HG03159 (cell line): ENCODE data around the gene PLS1.
"Not testable (repeated sequence)": the region's sequence is repeated elsewhere in the genome, so short reads cannot be mapped to it uniquely, and the experiment has no call there.

Source experiments
- ATAC-seq: cut with Tn5 transposase; IDR thresholded peaks from one replicate; pipeline ENCODE4 v1.9.1; 2021; ENCODE audit warnings: mild to moderate bottlenecking, moderate library complexity; ENCODE audit not compliant: unreplicated experiment

Gene PLS1

GRCh38 chr3:142595581-142595950, 627 bp upstream of the PLS1 start:
- ATAC-seq, result no peak

DNA sequence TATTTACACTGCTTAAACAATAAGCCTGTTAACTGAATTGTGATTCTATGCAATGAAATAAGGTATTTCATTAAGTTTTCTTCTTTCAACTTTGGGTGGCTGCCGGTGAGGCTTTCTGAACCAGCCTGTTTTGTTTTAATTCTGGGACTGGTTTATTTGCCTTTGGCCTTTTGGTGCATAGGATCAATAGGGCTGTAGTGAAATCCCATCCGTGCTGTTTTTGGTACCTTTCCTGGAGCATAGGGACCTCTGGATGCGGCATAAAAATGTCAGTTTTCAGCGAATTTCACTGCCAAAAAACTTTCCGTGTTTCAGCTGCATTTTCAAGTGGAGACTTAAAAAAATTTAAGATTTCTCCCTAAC, 514 bp downstream of the PLS1 start:
- no peak for ATAC-seq

- ATAC-seq, result no peak
These were observed 1.7 kb downstream of the PLS1 start for GRCh38 chr3:142597906-142598305.

DNA sequence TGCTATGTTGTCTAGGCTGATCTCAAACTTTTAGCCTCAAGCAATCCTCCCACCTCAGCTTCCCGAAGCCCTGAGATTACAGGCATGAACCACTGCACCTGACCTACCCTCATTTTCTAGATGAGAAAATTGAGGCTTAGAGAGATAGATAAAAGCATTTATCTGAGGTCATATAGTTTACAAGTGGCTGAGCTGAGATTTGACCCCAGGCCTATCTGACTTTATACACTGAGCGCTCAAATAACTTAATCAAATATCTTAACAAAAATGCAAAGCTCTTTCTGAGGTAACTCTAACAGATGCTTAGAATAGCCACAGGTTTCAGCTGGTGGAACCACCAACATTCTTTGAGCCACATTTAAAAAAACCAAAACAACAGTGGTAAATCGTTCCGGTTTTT, 5.5 kb downstream of the PLS1 start:
- ATAC-seq, result no peak

GRCh38 chr3:142602619-142603385, 6.6 kb downstream of the PLS1 start:
- no peak for ATAC-seq

GRCh38 chr3:142603386-142603705, 7.2 kb downstream of the PLS1 start:
- not testable (repeated sequence) for ATAC-seq

- ATAC-seq, result no peak
These were observed 8.7 kb downstream of the PLS1 start for GRCh38 chr3:142604940-142605339.

DNA sequence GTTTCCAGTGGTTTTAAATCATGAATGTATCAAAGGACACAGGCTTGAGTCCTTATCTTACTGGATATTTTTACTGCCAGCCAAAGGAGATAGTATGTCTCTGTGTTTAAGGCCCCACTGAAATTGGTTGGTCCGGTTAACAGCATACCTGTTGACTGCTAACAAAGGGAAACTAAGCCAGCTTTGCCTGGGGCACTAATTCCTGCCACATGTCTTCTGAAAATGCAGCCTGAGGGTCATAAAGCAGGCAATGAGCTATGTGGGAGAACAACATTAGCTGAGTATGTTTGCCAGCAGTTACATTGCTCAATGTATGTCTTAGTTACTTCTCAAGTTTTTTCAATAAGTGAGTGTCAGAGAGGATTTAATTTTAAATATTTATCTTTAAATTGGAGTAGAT, 12.4 kb downstream of the PLS1 start:
- ATAC-seq, result no peak

- ATAC-seq, result no peak
These were observed 12.9 kb downstream of the PLS1 start for GRCh38 chr3:142609136-142609535.

GRCh38 chr3:142611206-142611605, 15.0 kb downstream of the PLS1 start:
- ATAC-seq, result no peak

DNA sequence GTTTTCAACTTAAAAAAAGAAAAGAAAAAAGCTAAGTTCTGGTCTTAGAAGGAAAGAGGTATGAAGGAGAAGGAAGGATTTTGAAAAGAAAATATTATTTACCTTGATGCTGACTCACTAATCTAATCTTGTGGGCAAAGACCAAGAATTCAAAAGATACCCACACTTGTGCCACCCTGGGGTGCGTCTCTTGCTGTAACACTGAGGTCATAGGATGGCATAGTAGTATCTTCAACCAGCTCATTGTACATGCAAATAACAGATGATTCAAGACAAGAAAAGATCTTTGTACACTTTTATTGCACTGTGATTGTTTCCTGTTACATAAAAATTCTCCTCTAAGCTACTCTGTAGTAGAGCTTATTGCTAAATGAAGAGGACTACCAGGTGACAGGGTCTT, 17.3 kb downstream of the PLS1 start:
- no peak for ATAC-seq

DNA sequence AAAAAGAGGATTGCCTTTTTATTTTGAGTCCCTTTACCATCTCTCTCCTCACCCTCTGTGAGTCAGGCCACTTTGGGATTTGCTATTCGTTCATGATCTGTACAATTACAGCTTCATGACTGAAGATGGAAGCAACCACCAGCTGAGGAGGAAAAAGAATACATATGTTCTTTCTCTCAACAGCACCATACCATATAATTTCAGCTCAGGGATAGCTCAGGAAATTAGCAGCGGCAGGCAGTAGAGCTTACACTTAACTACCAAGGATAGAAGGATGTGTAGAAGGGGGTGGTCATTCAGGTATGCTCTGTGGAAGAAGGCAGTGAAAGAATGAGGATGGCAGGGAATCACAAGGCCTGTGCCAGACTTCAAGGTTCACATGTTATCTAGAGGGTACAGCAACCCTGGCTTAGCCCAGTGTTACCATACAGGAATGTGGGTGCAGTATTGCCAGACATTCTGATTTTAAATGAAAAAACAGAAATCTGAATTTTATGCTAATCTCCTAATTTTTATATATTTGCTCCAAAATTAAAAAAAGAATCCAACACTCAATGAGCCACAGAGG, 17.9 kb downstream of the PLS1 start:
- ATAC-seq, result no peak

GRCh38 chr3:142615171-142615570, 19.0 kb downstream of the PLS1 start:
- ATAC-seq, result no peak

- ATAC-seq, result no peak
These were observed 22.8 kb downstream of the PLS1 start for GRCh38 chr3:142618917-142619461.

DNA sequence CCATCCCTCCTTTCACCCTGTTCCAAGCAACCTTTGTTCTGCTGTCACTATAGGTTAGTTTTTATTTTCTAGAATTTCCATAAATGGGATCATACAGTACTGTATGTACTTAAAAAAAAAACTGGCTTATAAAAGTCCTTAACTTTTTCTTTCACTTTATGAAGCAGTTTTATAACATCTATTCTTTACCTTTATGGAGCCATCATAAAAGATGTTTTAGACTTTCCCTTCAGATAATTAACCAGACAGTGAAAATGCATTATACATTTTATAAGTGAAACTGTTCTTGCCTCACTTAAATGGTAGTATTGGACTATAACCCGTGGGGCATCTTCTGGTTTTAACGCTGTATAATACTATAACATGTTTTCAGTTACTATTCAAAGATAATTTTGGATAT, 26.2 kb downstream of the PLS1 start:
- ATAC-seq, result no peak

GRCh38 chr3:142623194-142623593, 27.0 kb downstream of the PLS1 start:
- ATAC-seq, result no peak

- ATAC-seq, result no peak
These were observed 28.4 kb downstream of the PLS1 start for GRCh38 chr3:142624341-142625152.

DNA sequence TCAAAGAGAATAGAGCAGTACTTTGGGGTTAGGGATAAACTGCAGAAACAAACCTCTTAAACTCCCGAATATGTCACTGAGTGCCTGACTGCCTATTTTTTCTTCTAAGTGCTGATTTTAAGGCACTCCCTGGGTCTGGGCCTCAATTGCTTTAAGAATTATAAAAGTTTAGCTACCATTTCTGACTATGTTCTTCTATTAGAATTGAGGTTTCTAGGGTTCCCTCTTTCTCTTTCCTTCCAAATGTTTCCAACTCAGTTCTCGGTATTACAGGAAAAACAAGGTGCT, 28.9 kb downstream of the PLS1 start:
- no peak for ATAC-seq

DNA sequence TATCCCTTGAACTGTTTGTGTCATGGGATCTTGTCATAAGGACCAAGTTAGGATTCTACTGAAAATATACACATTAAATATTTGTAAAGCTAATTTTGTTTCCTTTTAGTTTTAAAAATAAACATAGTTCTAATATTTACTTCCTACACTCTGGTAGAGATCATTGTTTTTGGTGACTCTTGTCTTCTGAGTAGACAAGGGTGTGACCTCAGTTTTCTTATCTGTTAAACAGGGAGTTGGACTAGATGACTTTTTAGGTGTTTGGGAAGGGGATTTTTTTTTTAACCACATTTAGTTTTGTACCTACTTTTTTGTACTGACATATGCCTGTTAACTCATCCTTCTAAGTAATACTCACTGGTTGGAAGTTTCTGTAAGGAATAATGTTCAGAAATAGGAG, 30.8 kb downstream of the PLS1 start:
- no peak for ATAC-seq

DNA sequence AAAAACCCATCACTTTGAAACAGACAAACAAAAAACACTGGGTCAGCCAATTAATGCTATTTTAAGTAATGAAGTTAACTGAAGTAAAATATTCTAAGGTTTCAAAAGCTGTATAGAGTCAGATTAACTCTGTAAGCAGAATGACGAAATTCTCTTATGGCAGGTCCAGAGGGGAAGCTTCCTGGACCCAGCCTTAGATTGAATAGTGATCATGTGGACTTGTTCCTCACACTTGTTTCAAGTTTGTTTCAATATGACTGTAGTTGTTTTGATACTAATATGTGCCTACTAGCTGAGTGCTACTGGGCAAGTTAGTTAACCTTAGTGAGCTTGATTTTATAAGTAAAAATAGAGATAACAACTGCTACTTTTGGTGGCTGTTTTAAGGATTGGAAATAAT, 32.6 kb downstream of the PLS1 start:
- peak; percentile 54 for ATAC-seq

DNA sequence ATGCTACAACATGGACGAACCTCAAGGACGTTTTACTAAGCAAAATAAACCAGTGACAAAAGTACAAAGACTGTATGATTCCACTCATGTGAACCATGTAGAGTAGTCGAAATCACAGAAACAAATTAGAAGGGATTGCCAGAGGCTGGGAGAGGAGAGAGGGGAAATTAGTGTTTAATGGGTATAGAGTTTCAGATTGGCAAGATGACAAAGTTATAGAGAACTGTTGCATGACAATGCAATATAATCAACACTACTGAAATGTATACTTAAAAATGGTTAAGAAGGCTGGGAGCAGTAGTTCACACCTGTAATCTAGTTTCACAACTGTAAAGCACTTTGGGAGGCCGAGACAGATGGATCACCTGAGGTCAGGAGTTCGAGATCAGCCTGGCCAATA, 36.9 kb downstream of the PLS1 start:
- no peak for ATAC-seq

DNA sequence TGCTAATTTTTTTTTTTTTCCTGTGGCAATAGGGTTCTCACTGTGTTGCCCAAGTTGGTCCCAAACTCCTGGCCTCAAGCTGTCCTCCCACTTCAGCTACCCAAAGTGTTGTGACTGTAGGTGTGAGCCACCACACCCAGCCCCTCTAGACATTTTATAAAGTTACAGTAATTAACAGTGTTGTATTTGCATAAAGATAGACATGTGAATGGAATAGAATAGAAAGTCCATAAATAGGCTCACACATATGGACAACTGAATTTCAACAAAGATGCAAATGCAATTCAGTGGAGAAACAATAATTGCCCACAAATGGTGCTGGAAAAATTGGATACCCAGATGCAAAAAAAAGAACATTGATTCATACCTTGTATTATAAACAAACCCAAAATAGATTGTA, 39.9 kb downstream of the PLS1 start:
- no peak for ATAC-seq
